ENCODE measurements around the gene PTGS1. TPM values are rescaled to one million over a fixed set of nuclear protein-coding genes. Genes with fewer than 3 reads are reported as not detected.

PTGS1 gene
- total and polyA plus RNA-seq, 2 of the 13 experiments (the other 11 are each of a cell fraction or from before 2014, with no cell fraction given) = 0.07 to 0.08 TPM

DNA sequence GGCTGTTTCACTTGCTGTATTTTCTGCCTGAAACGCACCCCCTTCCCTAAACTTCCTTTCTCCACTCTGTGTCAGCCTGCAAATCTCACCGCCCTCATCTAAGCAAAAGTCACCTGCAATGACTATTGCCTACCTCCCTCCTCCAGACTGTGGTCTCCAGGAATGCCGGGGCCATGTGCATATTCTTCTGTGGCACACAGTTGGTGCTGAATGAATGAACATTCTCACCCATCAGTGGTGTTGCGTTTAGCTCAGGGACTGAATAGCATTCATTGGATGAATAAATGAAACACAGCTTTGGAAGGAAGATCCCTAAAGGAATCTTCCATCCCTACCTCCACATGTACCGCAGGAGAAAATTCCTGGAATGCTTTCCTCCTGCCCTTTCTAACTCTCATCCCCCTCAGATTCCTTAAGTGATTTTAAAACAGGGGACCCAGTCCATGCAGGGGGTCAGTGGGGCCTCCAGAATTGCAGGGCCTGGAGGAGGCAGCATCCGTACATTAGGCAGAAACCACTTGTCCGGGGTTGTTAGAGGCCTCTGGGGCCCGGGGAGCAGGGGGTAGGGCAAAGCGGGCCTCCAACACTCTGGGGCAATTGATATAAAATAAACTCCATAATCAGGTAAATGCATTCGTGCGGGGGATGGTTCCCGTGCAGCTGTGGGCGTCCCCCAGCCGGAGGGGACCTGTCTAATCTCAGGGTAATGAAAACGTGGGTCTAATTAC is 28.3 kb upstream of the PTGS1 start:
- FAIRE-seq (no peak), ATAC-seq (no peak), DNase-seq (ENCODE audit: low spot score) (no peak)
- in situ Hi-C loops (cut with HindIII; ENCODE audit: extremely low pct_ligation_motif_present, low pct_unique_long_range_greater_than_20kb) = no loop called here
- H3K27ac ChIP-seq (ENCODE audit: extremely low read length, insufficient read depth, low read length) = no peak overlapping the region
- intact Hi-C loops (cut with micrococcal nuclease; ENCODE audit: unreplicated experiment) = no loop called here
- no peaks in the 10 kb centered on the region for H3K9me3 ChIP-seq (ENCODE audit: low read length)
- no peak overlapping the region for H3K4me2 ChIP-seq (ENCODE audit: low read depth, low read length)
- no peak overlapping the region for H2AFZ ChIP-seq (ENCODE audit: low read length)
- WGBS (ENCODE audit: low lambda C conversion rate) = 48% methylated on average over 14 of the region's 15 CpGs
- H3K36me3 ChIP-seq (replicated peaks in 1 of 2; ENCODE audit: control insufficient read depth in 1 of 2, insufficient read depth in 2 of 2, low read length in 2 of 2) = no peaks in the 10 kb centered on the region
- H3K9ac ChIP-seq (ENCODE audit: insufficient read depth, low read depth, low read length) = no peak overlapping the region
- H3K4me3 ChIP-seq (replicated peaks in 1 of 3; ENCODE audit: insufficient read depth in 1 of 3, low read depth in 2 of 3, low read length in 3 of 3) = no peak overlapping the region
- H3K4me1 ChIP-seq (ENCODE audit: insufficient read depth, low read length) = peaks cover 11% of the 10 kb centered on the region
- ChIA-PET POLR2A (no interaction called here), CTCF (ENCODE audit: low intra/inter-chr PET ratio, low total read pairs) (no interaction called here)
- H3K27me3 ChIP-seq (ENCODE audit: control insufficient read depth in 1 of 2, insufficient read depth in 2 of 2, low read length in 2 of 2) = peaks cover 6 to 33% of the 10 kb centered on the region in 2 experiments; a peak in 4 of 5 replicates
- BruUV-seq (replicated peaks) = no TSS peak
- H3K79me2 ChIP-seq (ENCODE audit: insufficient read depth, low read length) = no peaks in the 10 kb centered on the region
- no peaks in the 10 kb centered on the region for H4K20me1 ChIP-seq (ENCODE audit: insufficient read depth, low read length)
- TF ChIP-seq, protein P1, sequence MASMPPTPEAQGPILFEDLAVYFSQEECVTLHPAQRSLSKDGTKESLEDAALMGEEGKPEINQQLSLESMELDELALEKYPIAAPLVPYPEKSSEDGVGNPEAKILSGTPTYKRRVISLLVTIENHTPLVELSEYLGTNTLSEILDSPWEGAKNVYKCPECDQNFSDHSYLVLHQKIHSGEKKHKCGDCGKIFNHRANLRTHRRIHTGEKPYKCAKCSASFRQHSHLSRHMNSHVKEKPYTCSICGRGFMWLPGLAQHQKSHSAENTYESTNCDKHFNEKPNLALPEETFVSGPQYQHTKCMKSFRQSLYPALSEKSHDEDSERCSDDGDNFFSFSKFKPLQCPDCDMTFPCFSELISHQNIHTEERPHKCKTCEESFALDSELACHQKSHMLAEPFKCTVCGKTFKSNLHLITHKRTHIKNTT (CRISPR knock-in tag; IDR thresholded peaks at IDR 0.05) = no peak
- no peak for TF ChIP-seq MEIS2 (CRISPR knock-in tag; IDR thresholded peaks at IDR 0.05)
- TF ChIP-seq ZNF251 (CRISPR knock-in tag; IDR thresholded peaks at IDR 0.05) = no peak
- TF ChIP-seq TCF7 (IDR thresholded peaks at IDR 0.05; ENCODE audit: low read depth) = no peak
- no peak for TF ChIP-seq AKAP8 (CRISPR knock-in tag; IDR thresholded peaks at IDR 0.05)
- TF ChIP-seq ZNF550 (CRISPR knock-in tag; IDR thresholded peaks at IDR 0.05; ENCODE audit: borderline replicate concordance) = no peak
- no peak for TF ChIP-seq MAF1 (CRISPR knock-in tag; IDR thresholded peaks at IDR 0.05; ENCODE audit: borderline replicate concordance)
- TF ChIP-seq FOSL1 (CRISPR knock-in tag; IDR thresholded peaks at IDR 0.05; ENCODE audit: borderline replicate concordance) = no peak
- TF ChIP-seq, protein P2, sequence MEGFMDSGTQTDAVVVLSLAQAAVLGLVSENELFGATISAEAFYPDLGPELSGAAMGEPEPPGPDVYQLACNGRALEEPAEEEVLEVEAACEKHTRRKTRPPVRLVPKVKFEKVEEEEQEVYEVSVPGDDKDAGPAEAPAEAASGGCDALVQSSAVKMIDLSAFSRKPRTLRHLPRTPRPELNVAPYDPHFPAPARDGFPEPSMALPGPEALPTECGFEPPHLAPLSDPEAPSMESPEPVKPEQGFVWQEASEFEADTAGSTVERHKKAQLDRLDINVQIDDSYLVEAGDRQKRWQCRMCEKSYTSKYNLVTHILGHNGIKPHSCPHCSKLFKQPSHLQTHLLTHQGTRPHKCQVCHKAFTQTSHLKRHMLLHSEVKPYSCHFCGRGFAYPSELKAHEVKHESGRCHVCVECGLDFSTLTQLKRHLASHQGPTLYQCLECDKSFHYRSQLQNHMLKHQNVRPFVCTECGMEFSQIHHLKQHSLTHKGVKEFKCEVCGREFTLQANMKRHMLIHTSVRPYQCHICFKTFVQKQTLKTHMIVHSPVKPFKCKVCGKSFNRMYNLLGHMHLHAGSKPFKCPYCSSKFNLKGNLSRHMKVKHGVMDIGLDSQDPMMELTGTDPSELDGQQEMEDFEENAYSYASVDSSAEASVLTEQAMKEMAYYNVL (CRISPR knock-in tag; IDR thresholded peaks at IDR 0.05; ENCODE audit: borderline replicate concordance) = no peak
- TF ChIP-seq ZNF562 (CRISPR knock-in tag; IDR thresholded peaks at IDR 0.05; ENCODE audit: borderline replicate concordance) = no peak
- no peak for TF ChIP-seq KDM6A (CRISPR knock-in tag; IDR thresholded peaks at IDR 0.05; ENCODE audit: low read depth)
- no peak for TF ChIP-seq ZNF720 (CRISPR knock-in tag; IDR thresholded peaks at IDR 0.05)
- no peak for TF ChIP-seq ZNF737 (CRISPR knock-in tag; IDR thresholded peaks at IDR 0.05; ENCODE audit: borderline replicate concordance)
- TF ChIP-seq ZNF30 (CRISPR knock-in tag; IDR thresholded peaks at IDR 0.05) = no peak
- TF ChIP-seq PHB2 (IDR thresholded peaks at IDR 0.05; ENCODE audit: partially characterized antibody) = no peak
- TF ChIP-seq, protein P3, sequence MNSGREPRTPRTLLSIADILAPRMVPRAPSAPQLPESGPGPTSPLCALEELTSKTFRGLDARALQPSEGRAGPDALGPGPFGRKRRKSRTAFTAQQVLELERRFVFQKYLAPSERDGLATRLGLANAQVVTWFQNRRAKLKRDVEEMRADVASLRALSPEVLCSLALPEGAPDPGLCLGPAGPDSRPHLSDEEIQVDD (CRISPR knock-in tag; IDR thresholded peaks at IDR 0.05; ENCODE audit: borderline replicate concordance) = no peak
- TF ChIP-seq GPN1 (CRISPR knock-in tag; IDR thresholded peaks at IDR 0.05; ENCODE audit: borderline replicate concordance) = no peak
- no peak for TF ChIP-seq HDAC1 (CRISPR knock-in tag; IDR thresholded peaks at IDR 0.05)
- no peak for TF ChIP-seq GABPA (IDR thresholded peaks at IDR 0.05; ENCODE audit: low read depth, low read length)
- no peak for TF ChIP-seq GABPA (CRISPR knock-in tag; IDR thresholded peaks at IDR 0.05; ENCODE audit: low read depth)

All from HepG2 (cell line).